ENCODE data around the gene PRKCH.
A peak's percentile ranks its signal among the peaks of the same experiment; 100 is the strongest.

The PRKCH gene

GRCh38 chr14:61321385-61322010 lies at the start of gene PRKCH:
TSS of gene PRKCH (plus strand) at chr14:61321579. CDS start at chr14:61322102, 523 bp downstream.
- peak; percentile 68 to 78 for DNase-seq (ENCODE audit: low read depth in 2 of 2)

DNA sequence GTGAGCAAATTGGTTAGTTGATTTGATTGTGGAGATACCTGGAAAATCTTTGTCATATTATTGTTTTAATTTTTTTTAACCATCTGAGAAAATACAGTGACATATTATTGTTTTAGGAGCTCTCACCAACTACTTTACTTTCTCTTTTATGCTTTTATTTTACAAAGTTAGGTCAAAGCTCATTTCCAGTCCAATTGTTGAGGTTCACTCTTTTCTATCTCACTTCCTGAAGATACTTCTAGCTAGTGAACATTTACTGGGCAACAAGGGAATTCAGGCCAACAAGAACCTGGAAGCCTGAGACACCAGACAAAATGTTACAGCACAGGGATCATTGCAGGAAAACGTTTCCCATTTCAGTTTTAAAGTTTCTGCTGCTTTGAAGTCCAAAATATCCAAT lies 44.1 kb upstream of the PRKCH start:
- DNase-seq (ENCODE audit: low read depth in 2 of 2), result no peak

- DNase-seq (ENCODE audit: low read depth in 2 of 2), result no peak
Observed at GRCh38 chr14:61277784-61278183, 43.6 kb upstream of the PRKCH start.

DNA sequence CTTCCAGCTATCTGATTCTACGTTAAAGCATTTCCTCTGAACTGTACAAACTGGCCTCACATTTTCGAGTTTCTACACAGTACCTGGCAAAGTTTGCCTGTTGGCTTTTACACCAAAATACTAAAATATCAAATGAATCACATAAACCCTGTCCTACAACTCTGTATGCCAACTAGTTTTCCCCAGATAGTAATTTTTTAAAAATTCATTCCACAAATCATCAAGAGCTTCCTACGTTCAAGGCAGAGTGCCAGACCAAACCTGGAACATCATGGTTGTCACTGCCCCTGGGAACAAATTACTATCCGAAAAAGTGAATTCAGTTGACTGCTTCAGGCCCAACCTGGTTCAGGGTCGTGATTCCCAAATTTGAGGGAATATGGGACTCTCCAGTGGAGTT lies 42.3 kb upstream of the PRKCH start:
- DNase-seq (ENCODE audit: low read depth in 2 of 2), result no peak

- DNase-seq (ENCODE audit: low read depth in 2 of 2), result peak in 1 of 2 donors; percentile 9
Observed at GRCh38 chr14:61280092-61280525, 41.3 kb upstream of the PRKCH start.

DNA sequence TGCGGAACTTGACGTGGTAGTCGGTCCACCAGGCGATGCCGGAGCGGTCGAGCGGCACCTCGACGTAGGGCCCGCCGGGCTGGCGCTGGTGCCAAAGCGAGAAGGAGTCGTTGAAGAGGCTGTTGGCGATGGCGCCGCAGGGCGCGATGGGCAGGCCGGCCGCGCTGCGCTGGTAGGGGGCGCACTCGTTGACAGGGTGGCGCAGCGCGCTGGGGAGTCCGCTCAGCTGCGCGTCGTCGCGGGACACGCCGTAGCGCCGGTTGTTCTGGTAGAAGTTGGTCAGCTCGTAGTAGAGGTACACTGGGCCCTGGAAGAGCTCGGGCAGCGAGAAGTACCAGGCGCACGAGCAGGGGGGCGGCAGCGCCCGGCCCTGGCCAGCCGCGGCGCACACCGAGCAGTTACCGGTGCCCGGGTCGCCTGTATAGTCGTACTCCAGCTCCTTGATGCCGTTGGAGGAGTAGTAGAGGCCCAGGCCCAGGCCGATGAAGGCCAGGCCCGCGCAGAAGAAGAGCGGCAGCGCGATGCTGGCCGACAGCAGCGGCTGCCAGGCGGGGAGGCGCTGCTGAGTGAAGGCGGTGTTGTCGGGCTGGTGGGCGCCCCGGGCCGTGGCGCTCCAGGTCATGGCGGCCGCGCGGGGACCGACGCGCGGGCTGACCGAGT lies 40.7 kb upstream of the PRKCH start:
- DNase-seq (ENCODE audit: low read depth in 2 of 2), result peak; percentile 59 to 69

DNA sequence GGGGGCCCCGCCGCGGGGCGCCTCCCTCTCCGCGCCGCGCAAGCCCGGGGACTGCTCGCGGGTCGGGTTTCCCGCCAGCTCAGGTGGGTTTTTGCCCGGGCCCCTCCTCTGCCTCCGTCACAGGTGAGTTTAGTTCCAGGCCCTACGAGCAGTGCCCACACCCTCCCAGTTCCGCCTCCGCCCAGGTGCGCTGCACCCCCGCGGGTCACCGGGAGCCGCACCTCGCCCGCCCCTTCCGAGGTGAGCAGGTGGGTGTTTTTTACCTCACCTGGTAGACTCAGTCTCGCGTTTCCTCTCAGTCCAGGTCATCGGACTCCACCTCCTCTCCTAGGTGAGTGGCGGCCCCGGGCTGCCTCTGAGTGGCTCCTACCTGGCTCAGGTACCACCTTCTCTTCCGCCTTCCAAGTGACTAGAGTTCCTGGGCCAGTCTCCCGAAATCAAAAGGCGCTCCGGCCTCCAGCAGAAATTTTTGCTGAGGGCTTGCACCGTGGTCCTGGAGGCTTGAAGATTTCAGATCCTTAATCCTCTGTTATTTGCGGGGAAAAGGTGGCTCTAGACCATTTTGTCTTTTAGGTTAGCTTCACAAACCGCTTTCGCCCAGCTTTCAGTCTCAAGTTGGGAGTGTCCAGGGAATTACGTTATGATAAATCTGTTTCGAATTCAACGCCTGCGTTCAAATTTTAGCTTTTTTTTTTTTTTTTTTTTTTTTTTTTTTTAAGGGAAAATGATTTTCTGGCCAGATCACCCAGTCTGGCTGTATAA lies 40.0 kb upstream of the PRKCH start, which contains the start of gene TMEM30B:
Gene TMEM30B (minus strand): TSS at position 153 of the 762 bp plus-strand sequence. CDS start 191 bp downstream, outside the sequence.
- DNase-seq (ENCODE audit: low read depth in 2 of 2), result peak in 1 of 2 donors; percentile 4

GRCh38 chr14:61281948-61282275 lies 39.5 kb upstream of the PRKCH start:
- DNase-seq (ENCODE audit: low read depth in 2 of 2), result no peak

GRCh38 chr14:61282746-61283145 lies 38.6 kb upstream of the PRKCH start:
- DNase-seq (ENCODE audit: low read depth in 2 of 2), result no peak

- DNase-seq (ENCODE audit: low read depth in 2 of 2), result no peak
Observed at GRCh38 chr14:61284001-61284400, 37.4 kb upstream of the PRKCH start.

GRCh38 chr14:61285364-61285763 lies 36.0 kb upstream of the PRKCH start:
- DNase-seq (ENCODE audit: low read depth in 2 of 2), result no peak

DNA sequence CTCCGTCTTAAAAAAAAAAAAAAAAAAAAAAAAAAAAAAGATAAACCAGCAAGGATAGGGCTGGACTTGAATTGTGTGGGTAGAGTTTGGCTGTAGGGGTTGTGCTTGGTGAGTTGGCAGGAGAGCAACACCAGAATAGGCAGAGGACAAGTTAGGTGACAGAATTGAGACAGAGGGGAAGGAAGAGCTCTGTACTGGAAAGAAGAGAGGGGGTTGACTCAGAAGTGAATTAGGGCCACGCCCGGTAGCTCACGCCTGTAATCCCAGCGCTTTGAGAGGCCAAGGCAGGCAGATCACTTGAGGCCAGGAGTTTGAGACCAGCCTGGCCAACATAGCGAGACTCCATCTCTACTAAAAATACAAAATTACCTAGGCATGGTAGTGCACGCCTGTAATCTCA lies 34.2 kb upstream of the PRKCH start:
- no peak for DNase-seq (ENCODE audit: low read depth in 2 of 2)

DNA sequence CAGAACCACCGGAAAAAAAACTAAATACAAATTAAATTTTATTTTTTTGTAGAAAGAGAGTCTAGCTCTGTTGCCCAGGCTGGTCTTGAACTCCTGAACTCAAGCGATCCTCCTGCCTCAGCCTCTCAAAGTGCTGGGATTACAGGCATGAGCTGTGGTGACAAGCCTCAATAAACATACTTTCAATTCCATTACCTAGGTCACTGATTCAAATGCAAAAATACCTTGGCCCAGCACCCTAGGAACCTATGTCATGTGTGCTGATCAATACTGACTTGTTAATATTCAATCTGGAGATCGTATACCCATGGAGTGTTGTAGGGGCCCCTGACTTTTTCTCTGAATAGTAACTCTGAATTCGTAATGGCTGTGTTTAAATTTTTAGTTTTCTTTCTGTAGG lies 33.2 kb upstream of the PRKCH start:
- DNase-seq (ENCODE audit: low read depth in 2 of 2), result no peak

DNA sequence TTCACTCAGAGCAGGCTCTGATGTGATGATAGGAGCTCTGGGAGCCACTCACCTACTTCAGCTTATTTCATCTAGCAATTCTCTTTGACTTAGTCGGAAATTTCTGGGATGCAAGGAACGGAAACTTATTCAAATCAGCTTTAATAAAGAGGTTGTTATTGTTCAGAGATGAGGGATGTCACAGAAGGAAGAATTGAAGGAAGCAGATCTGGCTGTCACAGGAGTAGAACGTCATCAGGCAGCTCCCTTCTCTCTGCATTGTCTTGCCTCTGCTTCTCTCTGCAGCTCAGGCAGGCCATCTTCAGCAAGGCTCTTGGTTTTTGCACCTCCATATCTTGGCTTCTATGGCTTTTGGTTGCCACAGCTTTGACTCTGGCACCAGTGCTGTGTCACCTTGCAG lies 32.7 kb upstream of the PRKCH start:
- no peak for DNase-seq (ENCODE audit: low read depth in 2 of 2)

DNA sequence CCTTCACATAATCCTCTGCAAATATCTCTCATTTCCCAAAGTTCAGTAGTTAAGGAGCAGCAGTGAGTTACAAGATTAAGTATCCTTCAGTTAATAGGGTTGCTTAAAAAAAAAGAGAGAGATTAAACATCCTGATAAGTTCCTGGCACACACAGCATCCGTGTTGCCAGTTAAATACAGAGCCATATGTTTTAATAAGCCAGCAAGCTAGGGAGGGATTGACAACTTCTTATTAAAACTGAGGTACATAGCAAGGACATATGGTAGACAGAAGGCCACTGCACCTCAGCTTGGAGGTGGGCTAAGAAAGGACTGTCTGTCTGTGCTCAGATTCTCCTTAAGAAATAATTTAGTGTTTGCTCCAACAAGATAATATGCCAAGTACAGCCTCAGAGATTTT lies 30.7 kb upstream of the PRKCH start:
- DNase-seq (ENCODE audit: low read depth in 2 of 2), result no peak

DNA sequence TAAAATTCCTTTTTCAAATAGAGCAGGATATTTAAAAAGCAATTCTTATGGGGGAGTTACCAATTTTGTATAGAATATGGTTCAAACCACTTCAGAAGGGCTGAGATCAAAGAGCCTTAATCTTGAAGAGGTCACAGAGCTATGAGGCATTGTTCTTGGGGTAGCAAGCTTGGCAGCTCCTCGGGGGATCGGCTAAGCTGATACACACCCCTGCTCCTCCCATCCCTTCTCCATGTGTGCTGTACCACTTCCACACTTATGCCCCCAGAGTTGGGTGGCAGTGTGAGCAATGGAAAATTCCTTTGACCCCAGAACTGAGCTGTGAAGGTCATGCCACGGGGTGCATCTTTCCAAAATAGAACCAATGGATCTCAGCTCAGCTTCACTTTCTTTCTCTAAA lies 25.2 kb upstream of the PRKCH start:
- no peak for DNase-seq (ENCODE audit: low read depth in 2 of 2)

DNA sequence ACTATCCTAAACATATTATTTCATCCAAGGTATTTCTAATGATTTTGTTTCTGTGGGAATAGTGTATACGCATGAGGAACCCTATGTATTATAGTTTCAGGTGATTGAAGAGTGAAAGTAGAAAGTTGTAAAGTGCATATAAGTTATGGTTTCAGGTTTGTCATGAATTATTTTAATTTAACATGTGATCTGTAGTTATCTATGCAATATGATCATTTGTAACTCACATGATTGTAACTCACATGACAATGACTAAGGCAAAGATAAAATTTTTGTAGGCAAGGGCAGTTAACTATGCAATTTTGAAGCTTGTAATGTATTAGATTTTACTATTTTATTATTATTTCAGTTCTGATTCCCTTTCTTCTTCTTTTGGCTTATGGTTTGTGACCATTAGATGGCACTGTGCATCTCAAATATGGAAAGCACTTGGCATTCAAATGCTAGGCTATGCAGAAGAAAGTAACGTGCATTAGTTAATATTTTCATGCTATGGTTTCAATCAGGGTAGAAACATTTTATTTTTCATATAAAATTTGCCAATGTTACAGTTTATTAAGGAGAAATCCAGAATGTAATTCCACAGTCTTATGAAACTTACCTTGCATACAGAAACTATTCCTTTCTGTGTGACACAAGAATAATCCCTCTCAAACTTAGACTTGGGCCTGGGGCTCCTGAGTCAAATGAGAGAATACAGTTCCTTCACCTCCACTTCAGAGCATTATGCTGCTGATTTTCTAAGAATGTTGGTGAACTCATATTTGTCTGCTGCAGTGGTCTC lies 24.5 kb upstream of the PRKCH start:
- no peak for DNase-seq (ENCODE audit: low read depth in 2 of 2)

DNA sequence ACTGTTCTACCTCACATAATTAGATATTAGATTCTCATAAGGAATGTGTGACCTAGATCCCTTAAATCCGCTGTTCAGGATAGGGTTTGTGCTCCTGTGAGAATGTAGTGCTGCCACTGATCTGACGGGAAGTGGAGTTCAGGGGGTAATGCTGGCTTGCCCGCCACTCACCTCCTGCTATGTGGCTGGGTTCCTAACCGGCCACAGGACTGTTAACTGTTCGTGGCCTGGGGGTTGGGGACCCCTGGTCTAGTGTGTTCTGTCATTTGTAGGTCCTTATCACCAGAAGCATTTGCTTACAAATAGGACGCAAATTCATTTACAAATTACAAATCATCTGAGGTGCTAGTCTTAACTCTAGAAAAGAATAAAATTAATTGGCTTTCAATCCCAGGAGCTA lies 23.8 kb upstream of the PRKCH start:
- no peak for DNase-seq (ENCODE audit: low read depth in 2 of 2)

DNA sequence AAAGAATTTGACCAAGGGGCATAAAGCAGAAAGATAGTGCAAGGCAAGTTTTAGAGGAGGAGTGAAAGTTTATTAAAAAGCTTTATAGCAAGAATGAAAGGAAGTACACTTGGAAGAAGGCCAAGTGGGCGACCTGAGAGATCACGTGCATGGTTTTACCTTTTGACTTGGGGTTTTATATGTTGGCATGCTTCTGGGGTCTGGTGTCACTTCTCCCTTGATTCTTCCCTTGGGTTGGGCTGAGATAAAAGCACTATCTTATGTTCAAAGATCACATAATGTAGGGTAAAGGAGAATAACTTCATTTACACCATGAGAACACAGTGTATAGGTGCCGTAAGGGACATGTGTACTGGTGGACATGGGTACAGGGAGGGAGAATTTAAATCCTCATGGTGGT lies 22.6 kb upstream of the PRKCH start:
- DNase-seq (ENCODE audit: low read depth in 2 of 2), result no peak

DNA sequence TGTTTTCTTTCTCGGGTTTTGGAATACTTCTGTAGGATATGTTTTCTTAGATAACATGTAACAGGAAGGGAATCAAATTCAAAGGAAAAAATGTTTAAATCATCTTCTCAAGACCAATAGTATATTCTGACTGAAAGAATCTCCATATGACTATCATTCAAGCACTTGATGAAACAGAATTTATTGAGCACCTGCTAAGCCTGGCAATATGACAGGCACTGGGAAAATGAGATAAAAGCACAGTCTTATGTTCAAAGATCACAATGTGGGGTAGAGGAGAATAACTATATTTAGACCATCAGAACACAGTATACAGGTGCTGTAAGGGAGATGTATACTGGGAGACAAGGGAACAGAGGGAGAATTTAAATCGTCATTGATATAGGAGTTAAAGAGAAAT lies 21.2 kb upstream of the PRKCH start:
- DNase-seq (ENCODE audit: low read depth in 2 of 2), result no peak

- no peak for DNase-seq (ENCODE audit: low read depth in 2 of 2)
Observed at GRCh38 chr14:61300754-61301153, 20.6 kb upstream of the PRKCH start.

- DNase-seq (ENCODE audit: low read depth in 2 of 2), result no peak
Observed at GRCh38 chr14:61304688-61305087, 16.7 kb upstream of the PRKCH start.
